Iris pigment epithelial cell (primary cell): ENCODE measurements around the gene CFAP251.
A peak's percentile ranks its signal among the peaks of the same experiment; 100 is the strongest.
"Not testable (repeated sequence)": the region's sequence is repeated elsewhere in the genome, so short reads cannot be mapped to it uniquely, and the experiment has no call there.

Experiments
- DNase-seq: peaks from one replicate; pipeline ENCODE4 v3.0.0-alpha.2; 2011; ENCODE audit warnings: low read depth

CFAP251 gene

GRCh38 chr12:121975021-121975420 is 56.6 kb downstream of the CFAP251 start:
- DNase-seq: no peak

GRCh38 chr12:121976950-121977349 is 58.6 kb downstream of the CFAP251 start:
- no peak for DNase-seq

GRCh38 chr12:121980191-121980891 is 61.9 kb downstream of the CFAP251 start:
- peak; percentile 67 for DNase-seq

- DNase-seq: no peak
Measured at GRCh38 chr12:121980892-121981272, 62.5 kb downstream of the CFAP251 start.

- no peak for DNase-seq
Measured at GRCh38 chr12:121981456-121981855, 63.1 kb downstream of the CFAP251 start.

- DNase-seq: no peak
Measured at GRCh38 chr12:121982950-121983349, 64.6 kb downstream of the CFAP251 start.

GRCh38 chr12:121983536-121984210 is 65.3 kb downstream of the CFAP251 start:
- peak; percentile 17 for DNase-seq

GRCh38 chr12:121986489-121987245 is 68.3 kb downstream of the CFAP251 start:
- DNase-seq: no peak

- not testable (repeated sequence) for DNase-seq
Measured at GRCh38 chr12:121988519-121988918, 70.1 kb downstream of the CFAP251 start.

- no peak for DNase-seq
Measured at GRCh38 chr12:121989276-121990113, 71.1 kb downstream of the CFAP251 start.

GRCh38 chr12:121990114-121990647 is 71.8 kb downstream of the CFAP251 start:
- DNase-seq: no peak

- DNase-seq: peak; percentile 17
Measured at GRCh38 chr12:121990692-121991603, 72.6 kb downstream of the CFAP251 start.

GRCh38 chr12:121992059-121992879 is 73.9 kb downstream of the CFAP251 start:
- DNase-seq: peak; percentile 99

GRCh38 chr12:121996050-121996944 is 77.9 kb downstream of the CFAP251 start:
- peak; percentile 17 for DNase-seq

GRCh38 chr12:121996945-121997612 is 78.7 kb downstream of the CFAP251 start:
- DNase-seq: no peak

- no peak for DNase-seq
Measured at GRCh38 chr12:122001466-122002209, 83.2 kb downstream of the CFAP251 start.
